ENCODE measurements around the gene GNGT2. TPM values are rescaled to one million over a fixed set of nuclear protein-coding genes. Genes with fewer than 3 reads are reported as not detected.
"Not testable (repeated sequence)": the region's sequence is repeated elsewhere in the genome, so short reads cannot be mapped to it uniquely, and the experiment has no call there.

GNGT2 gene
- total and polyA plus RNA-seq, 2 experiments from 2014 or later: not detected

- H3K36me3 ChIP-seq (ENCODE audit: low read depth): no peaks in the 10 kb centered on the region
- no peaks in the 10 kb centered on the region for H3K4me1 ChIP-seq (ENCODE audit: insufficient read depth)
- no peaks in the 10 kb centered on the region for H3F3A ChIP-seq (ENCODE audit: insufficient read depth)
- peak; percentile 74 for DNase-seq
- in situ Hi-C loops (cut with MboI): no loop called here
- H3K9ac ChIP-seq: peak overlapping the region; percentile 86
- H3K79me2 ChIP-seq (ENCODE audit: insufficient read depth): no peaks in the 10 kb centered on the region
- H4K20me1 ChIP-seq (ENCODE audit: insufficient read depth): no peaks in the 10 kb centered on the region
- TF ChIP-seq EZH2 (IDR thresholded peaks at IDR 0.05; ENCODE audit: insufficient read depth, poor library complexity, severe bottlenecking) (no peak), EZH2phosphoT487 (IDR thresholded peaks at IDR 0.05; ENCODE audit: insufficient read depth, low read depth) (no peak)
- H3K27ac ChIP-seq: peak overlapping the region; percentile 87
- H3K9me3 ChIP-seq (ENCODE audit: low read depth): no peaks in the 10 kb centered on the region
- peak overlapping the region; percentile 87 for H3K4me3 ChIP-seq
- no peaks in the 10 kb centered on the region for H3K9me2 ChIP-seq (ENCODE audit: insufficient read depth)
- H3K4me2 ChIP-seq (ENCODE audit: unreplicated experiment): peak overlapping the region; percentile 90
- H2AFZ ChIP-seq: peak overlapping the region; percentile 93
- WGBS, 2 experiments (ENCODE audit: low coverage in 1 of 2, low lambda C conversion rate in 2 of 2, missing lambda C conversion rate in 2 of 2): 7% methylated on average over 8 of the region's 8 CpGs
- no peaks in the 10 kb centered on the region for H3K27me3 ChIP-seq (replicated peaks; ENCODE audit: insufficient read depth)
Observed at GRCh38 chr17:49191409-49191916, 18.9 kb downstream of the GNGT2 start.

GRCh38 chr17:49190932-49191331, 19.4 kb downstream of the GNGT2 start:
- no peak overlapping the region for H2AFZ ChIP-seq
- in situ Hi-C loops (cut with MboI): no loop called here
- no peak for DNase-seq

GRCh38 chr17:49187301-49187700, 23.1 kb downstream of the GNGT2 start:
- H3K9ac ChIP-seq: no peak overlapping the region
- H3K9me2 ChIP-seq (ENCODE audit: insufficient read depth): no peaks in the 10 kb centered on the region
- H3K27ac ChIP-seq: no peak overlapping the region
- no peak overlapping the region for H3K4me3 ChIP-seq
- no peaks in the 10 kb centered on the region for H3F3A ChIP-seq (ENCODE audit: insufficient read depth)
- no peaks in the 10 kb centered on the region for H3K4me1 ChIP-seq (ENCODE audit: insufficient read depth)
- no peak overlapping the region for H2AFZ ChIP-seq
- no peaks in the 10 kb centered on the region for H3K27me3 ChIP-seq (replicated peaks; ENCODE audit: insufficient read depth)
- H3K4me2 ChIP-seq (ENCODE audit: unreplicated experiment): no peak overlapping the region
- no peaks in the 10 kb centered on the region for H3K9me3 ChIP-seq (ENCODE audit: low read depth)
- 64 to 71% methylated on average over 3 of the region's 3 CpGs for WGBS, 2 experiments (ENCODE audit: low coverage in 1 of 2, low lambda C conversion rate in 2 of 2, missing lambda C conversion rate in 2 of 2)
- DNase-seq: no peak
- H3K36me3 ChIP-seq (ENCODE audit: low read depth): no peaks in the 10 kb centered on the region
- H4K20me1 ChIP-seq (ENCODE audit: insufficient read depth): no peaks in the 10 kb centered on the region
- no peaks in the 10 kb centered on the region for H3K79me2 ChIP-seq (ENCODE audit: insufficient read depth)
- in situ Hi-C loops (cut with MboI): no loop called here
- TF ChIP-seq EZH2phosphoT487 (IDR thresholded peaks at IDR 0.05; ENCODE audit: insufficient read depth, low read depth) (no peak), EZH2 (IDR thresholded peaks at IDR 0.05; ENCODE audit: insufficient read depth, poor library complexity, severe bottlenecking) (no peak)

More at GRCh38 chr17:49190932-49191331, 19.4 kb downstream of the GNGT2 start:
- Histone ChIP-seq H3K4me2 (ENCODE audit: unreplicated experiment) (no peak overlapping the region), H3K9me3 (ENCODE audit: low read depth) (no peaks in the 10 kb centered on the region), H3K4me3 (no peak overlapping the region), H4K20me1 (ENCODE audit: insufficient read depth) (no peaks in the 10 kb centered on the region), H3K79me2 (ENCODE audit: insufficient read depth) (no peaks in the 10 kb centered on the region), H3K36me3 (ENCODE audit: low read depth) (no peaks in the 10 kb centered on the region), H3K27ac (no peak overlapping the region), H3K9me2 (ENCODE audit: insufficient read depth) (no peaks in the 10 kb centered on the region), H3F3A (ENCODE audit: insufficient read depth) (no peaks in the 10 kb centered on the region), H3K4me1 (ENCODE audit: insufficient read depth) (no peaks in the 10 kb centered on the region), H3K27me3 (replicated peaks; ENCODE audit: insufficient read depth) (no peaks in the 10 kb centered on the region), H3K9ac (no peak overlapping the region)
- 29 to 30% methylated on average over 4 of the region's 4 CpGs for WGBS, 2 experiments (ENCODE audit: low coverage in 1 of 2, low lambda C conversion rate in 2 of 2, missing lambda C conversion rate in 2 of 2)
- TF ChIP-seq EZH2phosphoT487 (IDR thresholded peaks at IDR 0.05; ENCODE audit: insufficient read depth, low read depth): no peak
- TF ChIP-seq EZH2 (IDR thresholded peaks at IDR 0.05; ENCODE audit: insufficient read depth, poor library complexity, severe bottlenecking): no peak

GRCh38 chr17:49185381-49185780, 25.0 kb downstream of the GNGT2 start:
- H3K36me3 ChIP-seq (ENCODE audit: low read depth); H3K4me1 ChIP-seq (ENCODE audit: insufficient read depth); H3K27me3 ChIP-seq (replicated peaks; ENCODE audit: insufficient read depth); DNase-seq; in situ Hi-C loops (cut with MboI); H4K20me1 ChIP-seq (ENCODE audit: insufficient read depth); H3K9ac ChIP-seq; H3K9me2 ChIP-seq (ENCODE audit: insufficient read depth); H3K4me2 ChIP-seq (ENCODE audit: unreplicated experiment); H2AFZ ChIP-seq; H3K79me2 ChIP-seq (ENCODE audit: insufficient read depth); H3K27ac ChIP-seq; H3F3A ChIP-seq (ENCODE audit: insufficient read depth); H3K9me3 ChIP-seq (ENCODE audit: low read depth); H3K4me3 ChIP-seq: not testable (repeated sequence)
- WGBS, 2 experiments (ENCODE audit: low coverage in 1 of 2, low lambda C conversion rate in 2 of 2, missing lambda C conversion rate in 2 of 2): 36 to 61% methylated on average over 1 of the region's 1 CpG

- H3K79me2 ChIP-seq (ENCODE audit: insufficient read depth); in situ Hi-C loops (cut with MboI); H3K27ac ChIP-seq; H3K9me3 ChIP-seq (ENCODE audit: low read depth); H3K9me2 ChIP-seq (ENCODE audit: insufficient read depth); H3K4me1 ChIP-seq (ENCODE audit: insufficient read depth); H3K36me3 ChIP-seq (ENCODE audit: low read depth); H3K27me3 ChIP-seq (replicated peaks; ENCODE audit: insufficient read depth); H3F3A ChIP-seq (ENCODE audit: insufficient read depth); DNase-seq; H3K9ac ChIP-seq; H2AFZ ChIP-seq; H3K4me3 ChIP-seq; H3K4me2 ChIP-seq (ENCODE audit: unreplicated experiment); H4K20me1 ChIP-seq (ENCODE audit: insufficient read depth): not testable (repeated sequence)
Observed at GRCh38 chr17:49184522-49184921, 25.9 kb downstream of the GNGT2 start.
